Left lung (tissue), 10 donors: Measurements from ENCODE around the gene FAM83E. TPM values are rescaled to one million over a fixed set of nuclear protein-coding genes. Genes with fewer than 3 reads are reported as not detected.

Experiments
- ATAC-seq: fragments of 200-7000 bp; cut with Tn5 transposase; one replicate; pipeline ENCODE4 v1.9.1; 2020; ENCODE audit warnings: moderate library complexity
- DNase-seq, 4 donors: peaks; one replicate each; pipeline ENCODE4 v3.0.0-alpha.2; 2013 to 2020
- H3K27ac ChIP-seq, 2 donors: fragments of 200-600 bp; sonication (generic) in 1 of 2; one replicate each; pipeline versions ENCODE4 v1.5.0 to v1.8.0; 2020 to 2021
- H3K27me3 ChIP-seq, 2 donors: fragments of 200-600 bp; sonication (generic) in 1 of 2; one replicate each; pipeline versions ENCODE4 v1.5.0 to v1.8.0; 2020 to 2021
- H3K36me3 ChIP-seq, 2 donors: fragments of 200-600 bp; sonication (generic) in 1 of 2; one replicate each; pipeline versions ENCODE4 v1.5.0 to v1.8.0; 2020 to 2021
- H3K4me1 ChIP-seq, 2 donors: fragments of 200-600 bp; one replicate each; pipeline ENCODE4 v1.8.0; 2021
- H3K4me3 ChIP-seq, 2 donors: fragments of 200-600 bp; sonication (generic) in 1 of 2; one replicate each; pipeline versions ENCODE4 v1.5.0 to v1.8.0; 2020 to 2021; ENCODE audit warnings: mild to moderate bottlenecking in 1 of 2
- H3K9me3 ChIP-seq, 2 donors: fragments of 200-600 bp; sonication (generic) in 1 of 2; one replicate each; pipeline versions ENCODE4 v1.5.0 to v1.8.0; 2020 to 2021
- intact Hi-C, 2 donors: fragments of 100-400 bp; cut with DNase I; formaldehyde crosslinking; loops; one replicate each; pipeline versions ENCODE4 v1.11.2 to v1.14.2; 2022
- polyA plus RNA-seq, 6 donors: library from polyadenylated mRNA; unstranded; fragments of 120-200 nt; gene quantifications; one replicate each; pipeline ENCODE4 v1.2.1, GENCODE V29; 2013; ENCODE audit not compliant: insufficient read length in 6 of 6
- total RNA-seq, 2 donors: library from RNA; stranded (reverse); fragmentation: NEBNext Ultra II Directional; extraction: Animal tissue kit (Norgen Biotek cat#: 25700); gene quantifications; one replicate each; pipeline ENCODE4 v1.2.1, GENCODE V29; 2021
- TF ChIP-seq, protein P1 (sequence below), 2 donors: fragments of 200-600 bp; sonication (generic) in 1 of 2; IDR thresholded peaks; one replicate each; pipeline versions ENCODE4 v1.5.0 to v1.8.0; 2021; ENCODE audit warnings: antibody characterized with exemption in 2 of 2
- donor health status: DM: no; HTN: yes; CAD: no.
- donor health status: DM: no; HTN: no; CAD: no.

FAM83E gene
- total and polyA plus RNA-seq, 8 donors: 4.7 to 50.0 (median 8.5) TPM

DNA sequence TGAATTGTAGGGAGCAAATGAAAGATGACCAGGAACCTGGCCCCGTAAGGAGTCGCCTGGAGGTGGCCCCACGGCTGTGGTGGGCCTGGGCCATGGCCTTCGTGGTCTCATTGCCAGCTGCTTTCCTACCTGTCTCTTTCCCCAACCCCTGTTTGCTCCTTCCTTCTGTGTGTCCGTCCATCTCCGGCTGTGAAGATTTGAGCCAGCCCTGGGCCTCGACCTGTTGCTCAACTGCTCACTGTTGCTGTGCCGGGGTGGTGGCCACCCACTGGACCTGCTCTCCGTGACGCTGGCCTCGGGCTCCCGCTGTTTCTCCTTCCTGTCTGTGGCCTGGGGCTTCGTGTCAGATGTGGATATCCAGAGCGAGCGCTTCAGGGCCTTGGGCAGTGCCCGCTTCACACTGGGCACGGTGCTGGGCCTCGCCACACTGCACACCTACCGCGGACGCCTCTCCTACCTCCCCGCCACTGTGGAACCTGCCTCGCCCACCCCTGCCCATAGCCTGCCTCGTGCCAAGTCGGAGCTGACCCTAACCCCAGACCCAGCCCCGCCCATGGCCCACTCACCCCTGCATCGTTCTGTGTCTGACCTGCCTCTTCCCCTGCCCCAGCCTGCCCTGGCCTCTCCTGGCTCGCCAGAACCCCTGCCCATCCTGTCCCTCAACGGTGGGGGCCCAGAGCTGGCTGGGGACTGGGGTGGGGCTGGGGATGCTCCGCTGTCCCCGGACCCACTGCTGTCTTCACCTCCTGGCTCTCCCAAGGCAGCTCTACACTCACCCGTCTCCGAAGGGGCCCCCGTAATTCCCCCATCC lies 13.8 kb upstream of the FAM83E start:
- TF ChIP-seq, protein P1, sequence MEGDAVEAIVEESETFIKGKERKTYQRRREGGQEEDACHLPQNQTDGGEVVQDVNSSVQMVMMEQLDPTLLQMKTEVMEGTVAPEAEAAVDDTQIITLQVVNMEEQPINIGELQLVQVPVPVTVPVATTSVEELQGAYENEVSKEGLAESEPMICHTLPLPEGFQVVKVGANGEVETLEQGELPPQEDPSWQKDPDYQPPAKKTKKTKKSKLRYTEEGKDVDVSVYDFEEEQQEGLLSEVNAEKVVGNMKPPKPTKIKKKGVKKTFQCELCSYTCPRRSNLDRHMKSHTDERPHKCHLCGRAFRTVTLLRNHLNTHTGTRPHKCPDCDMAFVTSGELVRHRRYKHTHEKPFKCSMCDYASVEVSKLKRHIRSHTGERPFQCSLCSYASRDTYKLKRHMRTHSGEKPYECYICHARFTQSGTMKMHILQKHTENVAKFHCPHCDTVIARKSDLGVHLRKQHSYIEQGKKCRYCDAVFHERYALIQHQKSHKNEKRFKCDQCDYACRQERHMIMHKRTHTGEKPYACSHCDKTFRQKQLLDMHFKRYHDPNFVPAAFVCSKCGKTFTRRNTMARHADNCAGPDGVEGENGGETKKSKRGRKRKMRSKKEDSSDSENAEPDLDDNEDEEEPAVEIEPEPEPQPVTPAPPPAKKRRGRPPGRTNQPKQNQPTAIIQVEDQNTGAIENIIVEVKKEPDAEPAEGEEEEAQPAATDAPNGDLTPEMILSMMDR (IDR thresholded peaks at IDR 0.05): no peak
- intact Hi-C loops: no loop called here
- ATAC-seq (no peak), DNase-seq (no peak)
- no peak overlapping the region for H3K4me3 ChIP-seq
- H3K36me3 ChIP-seq: peaks cover 0 to 42% of the 10 kb centered on the region in 2 donors
- H3K27me3 ChIP-seq: no peaks in the 10 kb centered on the region
- H3K9me3 ChIP-seq: no peaks in the 10 kb centered on the region
- H3K27ac ChIP-seq: no peak overlapping the region
- H3K4me1 ChIP-seq: peaks cover 14 to 56% of the 10 kb centered on the region in 2 donors

DNA sequence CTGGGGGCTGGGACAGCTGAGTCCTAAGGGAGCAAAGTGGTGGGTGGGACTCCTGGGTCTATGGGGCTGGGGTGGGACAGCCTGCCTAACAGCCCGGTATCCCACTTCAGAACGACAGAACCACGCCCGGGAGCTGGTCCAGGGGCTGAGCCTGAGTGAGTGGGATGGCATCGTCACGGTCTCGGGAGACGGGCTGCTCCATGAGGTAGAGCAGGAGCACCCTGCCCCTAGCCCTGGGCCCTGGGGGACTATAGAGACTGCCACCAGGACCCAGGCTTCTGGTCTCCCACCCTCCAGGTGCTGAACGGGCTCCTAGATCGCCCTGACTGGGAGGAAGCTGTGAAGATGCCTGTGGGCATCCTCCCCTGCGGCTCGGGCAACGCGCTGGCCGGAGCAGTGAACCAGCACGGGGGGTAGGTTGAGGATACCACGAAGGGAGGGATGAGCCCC lies 13.0 kb upstream of the FAM83E start:
- H3K4me1 ChIP-seq: peaks cover 6 to 56% of the 10 kb centered on the region in 2 donors
- no peak overlapping the region for H3K27ac ChIP-seq

DNA sequence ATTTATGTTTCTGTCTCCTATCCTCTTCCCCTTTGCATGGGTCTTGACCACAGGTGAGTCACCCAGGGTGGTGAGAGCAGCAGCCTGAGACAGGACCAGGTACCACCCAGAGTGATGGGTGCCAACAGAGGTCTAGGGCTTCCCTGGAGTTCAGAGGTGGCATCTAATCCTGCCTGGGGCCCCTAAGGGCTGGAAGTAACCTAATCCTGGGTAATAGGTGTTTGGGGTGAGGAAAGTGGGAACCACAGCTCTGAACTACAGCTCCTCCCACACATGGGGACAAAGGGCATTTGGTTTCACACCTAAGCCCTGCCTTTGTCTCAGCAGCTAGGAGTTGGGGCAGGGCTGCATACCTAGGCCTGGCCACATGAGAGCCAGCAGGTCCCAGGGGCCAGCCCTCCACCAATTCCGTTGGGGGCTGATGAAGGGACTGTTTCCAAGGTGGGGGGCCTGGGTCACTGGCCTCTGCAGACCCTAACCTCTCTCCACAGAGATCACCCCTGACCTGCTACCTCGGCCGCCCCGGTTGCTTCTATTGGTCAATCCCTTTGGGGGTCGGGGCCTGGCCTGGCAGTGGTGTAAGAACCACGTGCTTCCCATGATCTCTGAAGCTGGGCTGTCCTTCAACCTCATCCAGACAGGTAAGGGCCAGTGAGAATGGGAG lies 12.5 kb upstream of the FAM83E start:
- Histone ChIP-seq H3K4me1 (peaks cover 6 to 55% of the 10 kb centered on the region in 2 donors), H3K4me3 (no peak overlapping the region), H3K27me3 (no peaks in the 10 kb centered on the region), H3K9me3 (no peaks in the 10 kb centered on the region), H3K27ac (no peak overlapping the region), H3K36me3 (peaks cover 0 to 42% of the 10 kb centered on the region in 2 donors)
- ATAC-seq (no peak), DNase-seq (no peak)
- TF ChIP-seq, protein P1 (IDR thresholded peaks at IDR 0.05): no peak
- intact Hi-C loops: no loop called here

More for the DNA sequence above, 13.0 kb upstream of the FAM83E start:
- ATAC-seq (no peak), DNase-seq (no peak)
- intact Hi-C loops: no loop called here
- Histone ChIP-seq H3K36me3 (peaks cover 0 to 42% of the 10 kb centered on the region in 2 donors), H3K27me3 (no peaks in the 10 kb centered on the region), H3K4me3 (no peak overlapping the region), H3K9me3 (no peaks in the 10 kb centered on the region)
- TF ChIP-seq, protein P1 (IDR thresholded peaks at IDR 0.05): no peak

DNA sequence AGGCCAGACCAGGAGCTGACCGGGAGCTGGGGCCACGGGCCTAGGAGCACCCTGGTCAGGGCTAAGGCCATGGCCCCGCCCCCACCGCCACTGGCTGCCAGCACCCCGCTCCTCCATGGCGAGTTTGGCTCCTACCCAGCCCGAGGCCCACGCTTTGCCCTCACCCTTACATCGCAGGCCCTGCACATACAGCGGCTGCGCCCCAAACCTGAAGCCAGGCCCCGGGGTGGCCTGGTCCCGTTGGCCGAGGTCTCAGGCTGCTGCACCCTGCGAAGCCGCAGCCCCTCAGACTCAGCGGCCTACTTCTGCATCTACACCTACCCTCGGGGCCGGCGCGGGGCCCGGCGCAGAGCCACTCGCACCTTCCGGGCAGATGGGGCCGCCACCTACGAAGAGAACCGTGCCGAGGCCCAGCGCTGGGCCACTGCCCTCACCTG lies 11.0 kb upstream of the FAM83E start:
- no peak overlapping the region for H3K27ac ChIP-seq
- intact Hi-C loops: no loop called here
- H3K4me1 ChIP-seq: peaks cover 4 to 56% of the 10 kb centered on the region in 2 donors
- DNase-seq (peak in 1 of 4 donors; percentile 79), ATAC-seq (no peak)
- no peak overlapping the region for H3K4me3 ChIP-seq
- H3K9me3 ChIP-seq: no peaks in the 10 kb centered on the region
- H3K36me3 ChIP-seq: peaks cover 0 to 47% of the 10 kb centered on the region in 2 donors
- TF ChIP-seq, protein P1 (IDR thresholded peaks at IDR 0.05): no peak
- H3K27me3 ChIP-seq: no peaks in the 10 kb centered on the region
